PFSK-1 (cell line): ENCODE results near the gene DMTF1.

Experiments used
- FOXP2 ChIP-seq: optimal IDR thresholded peaks from 2 replicates; pipeline ENCODE3; 2011; ENCODE audit warnings: borderline replicate concordance, control low read depth, inconsistent platforms; ENCODE audit not compliant: insufficient read depth; ENCODE audit errors: extremely low read length, extremely low read depth
- SIN3A ChIP-seq: IDR thresholded peaks from 2 replicates; pipeline ENCODE4 v1.6.1; 2012; ENCODE audit warnings: mild to moderate bottlenecking, low read length, moderate library complexity, borderline replicate concordance; ENCODE audit not compliant: insufficient read depth
- TAF1 ChIP-seq: IDR thresholded peaks from 2 replicates; pipeline ENCODE4 v1.6.1; 2012; ENCODE audit warnings: low read length, control low read depth, borderline replicate concordance; ENCODE audit not compliant: insufficient read depth
- TF ChIP-seq, protein P1 (sequence below), 2 experiments: IDR thresholded peaks; 2 replicates each; pipeline versions ENCODE4 v1.6.1 to v1.8.0; 2011 to 2012; ENCODE audit warnings: low read depth in 2 of 2, low read length in 2 of 2, control low read depth in 1 of 2, inconsistent platforms in 1 of 2, mild to moderate bottlenecking in 1 of 2, moderate library complexity in 1 of 2; ENCODE audit not compliant: insufficient read depth in 1 of 2

DNA sequence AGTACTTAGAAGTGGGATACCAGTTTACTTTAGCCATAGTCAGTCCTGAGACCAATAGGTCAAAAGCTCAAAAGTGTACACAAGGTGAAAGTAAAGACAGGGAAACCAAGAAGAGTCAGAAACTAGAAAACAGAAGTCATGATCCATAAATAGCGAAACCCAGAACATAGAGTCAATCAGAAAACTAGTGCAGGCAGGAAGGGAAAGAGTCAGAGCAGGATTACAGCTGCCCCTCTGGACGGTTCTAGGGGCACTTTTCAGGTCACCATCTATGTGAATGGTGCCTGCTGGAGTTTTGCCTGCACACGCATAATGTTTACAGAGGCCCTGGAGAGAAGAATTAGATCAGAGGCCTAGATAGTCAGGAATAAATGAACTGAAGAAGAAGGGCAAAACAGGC is 22.4 kb upstream of the DMTF1 start:
- TF ChIP-seq TAF1: no peak
- TF ChIP-seq, protein P1, sequence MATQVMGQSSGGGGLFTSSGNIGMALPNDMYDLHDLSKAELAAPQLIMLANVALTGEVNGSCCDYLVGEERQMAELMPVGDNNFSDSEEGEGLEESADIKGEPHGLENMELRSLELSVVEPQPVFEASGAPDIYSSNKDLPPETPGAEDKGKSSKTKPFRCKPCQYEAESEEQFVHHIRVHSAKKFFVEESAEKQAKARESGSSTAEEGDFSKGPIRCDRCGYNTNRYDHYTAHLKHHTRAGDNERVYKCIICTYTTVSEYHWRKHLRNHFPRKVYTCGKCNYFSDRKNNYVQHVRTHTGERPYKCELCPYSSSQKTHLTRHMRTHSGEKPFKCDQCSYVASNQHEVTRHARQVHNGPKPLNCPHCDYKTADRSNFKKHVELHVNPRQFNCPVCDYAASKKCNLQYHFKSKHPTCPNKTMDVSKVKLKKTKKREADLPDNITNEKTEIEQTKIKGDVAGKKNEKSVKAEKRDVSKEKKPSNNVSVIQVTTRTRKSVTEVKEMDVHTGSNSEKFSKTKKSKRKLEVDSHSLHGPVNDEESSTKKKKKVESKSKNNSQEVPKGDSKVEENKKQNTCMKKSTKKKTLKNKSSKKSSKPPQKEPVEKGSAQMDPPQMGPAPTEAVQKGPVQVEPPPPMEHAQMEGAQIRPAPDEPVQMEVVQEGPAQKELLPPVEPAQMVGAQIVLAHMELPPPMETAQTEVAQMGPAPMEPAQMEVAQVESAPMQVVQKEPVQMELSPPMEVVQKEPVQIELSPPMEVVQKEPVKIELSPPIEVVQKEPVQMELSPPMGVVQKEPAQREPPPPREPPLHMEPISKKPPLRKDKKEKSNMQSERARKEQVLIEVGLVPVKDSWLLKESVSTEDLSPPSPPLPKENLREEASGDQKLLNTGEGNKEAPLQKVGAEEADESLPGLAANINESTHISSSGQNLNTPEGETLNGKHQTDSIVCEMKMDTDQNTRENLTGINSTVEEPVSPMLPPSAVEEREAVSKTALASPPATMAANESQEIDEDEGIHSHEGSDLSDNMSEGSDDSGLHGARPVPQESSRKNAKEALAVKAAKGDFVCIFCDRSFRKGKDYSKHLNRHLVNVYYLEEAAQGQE (IDR thresholded peaks at IDR 0.05; ENCODE audit: insufficient read depth in 1 of 2, low read depth in 2 of 2, low read length in 2 of 2): no peak
- no peak for TF ChIP-seq SIN3A
- no peak for TF ChIP-seq FOXP2
